B cell (primary cell): ENCODE data around the gene MAML3.

Source experiments
- CTCF ChIP-seq: fragments of 200-600 bp; IDR thresholded peaks from one replicate; pipeline ENCODE4 v1.8.0; 2022; ENCODE audit warnings: antibody characterized with exemption, mild to moderate bottlenecking
- EZH2 ChIP-seq: IDR thresholded peaks from 2 replicates; pipeline ENCODE4 v1.6.1; 2012; ENCODE audit warnings: borderline replicate concordance, low read depth, mild to moderate bottlenecking, moderate library complexity, low read length; ENCODE audit not compliant: insufficient read depth, poor library complexity, severe bottlenecking

GRCh38 chr4:140137671-140138070 lies 16.3 kb downstream of the MAML3 start:
- TF ChIP-seq EZH2 (no peak), CTCF (no peak)
